ENCODE data around the gene BICRAL.
"Not testable (repeated sequence)": the region's sequence is repeated elsewhere in the genome, so short reads cannot be mapped to it uniquely, and the experiment has no call there.

Gene BICRAL

DNA sequence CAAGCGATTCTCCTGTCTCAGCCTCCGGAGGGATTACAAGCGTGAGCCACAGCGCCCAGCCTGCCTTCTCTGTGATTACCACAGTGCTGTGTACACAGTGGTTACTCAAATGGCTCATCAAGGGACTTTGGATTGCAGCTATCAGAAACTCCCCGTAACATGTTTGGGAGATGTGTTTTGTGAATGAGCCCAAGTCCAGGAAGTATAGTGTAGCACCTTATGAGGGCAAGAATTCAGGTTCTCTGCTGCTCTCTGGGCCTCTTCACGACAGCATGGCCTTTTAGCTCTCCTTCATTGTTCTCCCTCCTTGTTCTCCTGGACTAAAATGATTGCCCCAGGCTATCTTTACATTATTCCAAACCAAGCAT, 63.5 kb downstream of the BICRAL start:
- DNase-seq (ENCODE audit: low read depth), result no peak

- DNase-seq (ENCODE audit: low read depth), result no peak
Measured at GRCh38 chr6:42846505-42846904, 64.7 kb downstream of the BICRAL start.

DNA sequence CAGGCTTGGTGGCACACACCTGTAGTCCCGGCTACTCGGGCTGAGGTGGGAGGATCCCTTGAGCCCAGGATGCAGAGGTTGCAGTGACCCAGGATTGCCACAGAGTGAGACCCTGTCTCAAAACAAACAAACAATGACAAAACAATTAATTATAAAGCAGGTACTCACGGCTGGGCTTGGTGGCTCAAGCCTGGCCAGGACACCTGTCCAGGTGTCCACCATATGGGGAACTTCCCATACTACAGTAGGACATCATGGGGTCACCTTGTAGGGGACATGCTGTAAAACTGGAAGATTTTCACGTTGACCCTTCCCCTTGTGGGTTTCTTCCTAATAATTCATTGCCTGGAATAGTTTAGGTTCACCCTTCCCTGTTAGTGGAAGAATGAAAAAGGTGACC, 66.8 kb downstream of the BICRAL start:
- DNase-seq (ENCODE audit: low read depth), result no peak

DNA sequence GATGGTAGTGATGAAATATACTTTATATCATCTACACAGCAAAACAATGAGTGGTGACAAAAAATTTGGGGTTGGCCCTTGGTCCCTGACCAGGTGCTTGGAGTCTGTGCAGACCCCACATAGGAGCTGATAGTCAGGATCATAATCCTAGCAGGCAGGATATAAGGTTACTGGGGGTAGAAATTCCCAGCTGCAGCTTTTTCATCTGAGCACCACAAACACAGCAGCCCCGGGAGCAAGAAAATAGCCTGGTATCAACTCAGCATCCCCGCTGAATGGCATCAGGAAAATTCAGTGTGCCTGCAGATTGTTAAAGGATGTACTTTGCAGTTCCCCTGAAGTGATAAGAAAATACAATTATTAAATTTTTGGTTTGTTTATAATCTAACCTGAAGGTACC, 69.7 kb downstream of the BICRAL start:
- DNase-seq (ENCODE audit: low read depth), result no peak

DNA sequence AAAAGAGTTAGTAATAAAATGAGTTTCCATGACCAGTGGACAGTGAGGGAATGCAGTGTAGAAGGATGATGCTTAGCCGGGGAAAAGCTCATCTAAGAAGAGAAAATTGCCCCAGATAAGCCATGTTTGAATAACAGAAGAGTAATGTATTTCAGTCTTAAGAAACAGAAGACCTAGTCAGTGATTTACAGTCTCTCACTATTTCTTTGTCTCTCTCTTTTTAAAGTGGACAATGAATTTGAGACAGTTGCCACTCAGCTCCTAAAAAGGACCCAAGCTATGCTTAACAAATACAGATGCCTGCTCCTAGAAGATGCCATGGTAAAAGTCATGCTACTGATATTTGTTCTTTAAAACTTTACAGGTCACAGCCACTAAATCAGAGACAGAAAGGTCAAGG, 78.2 kb downstream of the BICRAL start:
- DNase-seq (ENCODE audit: low read depth), result no peak

- DNase-seq (ENCODE audit: low read depth), result no peak
Measured at GRCh38 chr6:42860481-42860880, 78.6 kb downstream of the BICRAL start.

DNA sequence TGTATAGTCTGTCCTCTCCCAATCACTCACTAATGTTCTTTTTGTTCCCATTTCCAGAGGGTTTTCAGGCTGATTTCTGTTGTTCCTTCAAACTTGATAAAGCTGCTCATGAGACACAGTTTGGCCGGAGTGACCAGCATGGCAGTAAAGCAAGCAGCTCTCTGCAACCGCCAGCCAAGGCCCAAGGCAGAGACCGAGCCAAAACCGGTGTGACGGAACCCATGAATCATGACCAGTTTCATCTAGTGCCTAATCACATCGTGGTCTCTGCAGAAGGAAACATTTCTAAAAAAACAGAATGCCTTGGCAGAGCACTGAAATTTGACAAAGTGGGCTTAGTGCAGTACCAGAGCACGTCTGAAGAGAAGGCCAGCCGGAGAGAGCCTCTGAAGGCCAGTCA, 82.8 kb downstream of the BICRAL start:
- DNase-seq (ENCODE audit: low read depth), result no peak

DNA sequence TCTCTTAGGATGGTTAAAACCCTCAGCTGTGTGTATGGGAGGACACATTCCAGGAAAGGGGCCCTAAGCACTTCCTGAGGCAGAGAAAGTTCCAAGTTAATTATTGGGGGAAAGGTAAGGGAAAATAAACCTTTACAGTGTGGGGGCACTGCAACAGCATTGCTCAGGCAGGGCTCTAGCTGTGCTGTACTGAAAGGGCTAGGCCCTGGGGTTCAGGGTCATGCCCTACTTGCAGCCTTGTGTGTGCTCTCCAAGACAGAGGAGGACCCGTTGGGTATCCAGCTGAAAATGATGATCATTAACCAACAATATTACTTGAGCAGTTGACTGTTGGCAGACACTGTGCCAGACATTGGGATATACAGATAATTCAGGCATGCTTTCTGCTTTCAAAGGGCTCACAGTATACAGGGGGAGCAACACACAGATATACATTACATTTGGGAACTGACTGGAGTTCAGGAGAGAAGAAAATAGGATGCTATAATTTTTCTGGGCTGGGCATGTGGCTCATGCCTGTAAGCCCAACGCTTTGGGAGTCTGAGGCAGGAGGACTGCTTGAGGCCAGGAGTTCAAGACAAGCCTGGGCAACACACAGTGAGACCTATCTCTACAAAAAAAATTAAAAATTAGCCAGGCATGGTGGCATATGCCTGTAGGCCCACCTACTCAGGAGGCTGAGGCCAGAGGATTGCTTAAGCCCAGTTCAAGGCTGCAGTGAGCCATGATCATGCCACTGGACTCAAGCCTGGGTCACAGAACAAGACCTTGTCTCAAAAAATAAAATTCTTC, 88.5 kb downstream of the BICRAL start:
- no peak for DNase-seq (ENCODE audit: low read depth)

- no peak for DNase-seq (ENCODE audit: low read depth)
Measured at GRCh38 chr6:42871711-42872110, 89.9 kb downstream of the BICRAL start.

- DNase-seq (ENCODE audit: low read depth), result no peak
Measured at GRCh38 chr6:42873313-42873712, 91.5 kb downstream of the BICRAL start.

DNA sequence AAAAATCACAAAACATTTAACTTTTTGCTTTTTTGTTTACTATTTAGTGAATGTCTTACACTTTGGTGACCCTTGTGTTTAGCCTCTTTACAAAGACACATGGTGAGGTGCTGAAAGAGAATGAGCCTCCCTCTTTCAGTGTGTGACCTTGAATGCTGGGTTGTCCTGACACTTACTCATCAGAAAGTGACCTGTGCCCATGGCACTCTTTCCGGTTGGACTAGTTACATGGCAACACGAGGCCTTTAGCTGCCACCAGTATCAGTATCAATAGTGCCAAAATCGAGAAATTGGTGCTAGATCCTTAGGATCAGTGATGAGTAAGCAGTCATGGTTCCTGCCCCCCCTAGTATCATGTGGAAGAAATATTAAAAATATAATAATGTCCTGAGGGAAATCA, 95.8 kb downstream of the BICRAL start:
- no peak for DNase-seq (ENCODE audit: low read depth)

- DNase-seq (ENCODE audit: low read depth), result peak; percentile 77
Measured at GRCh38 chr6:42879372-42880239, 97.8 kb downstream of the BICRAL start, which contains the start of gene RPL7L1. TSS of gene RPL7L1 (plus strand) at chr6:42879616. CDS start at chr6:42879911, 295 bp downstream.

GRCh38 chr6:42880240-42880817, 98.5 kb downstream of the BICRAL start:
- not testable (repeated sequence) for DNase-seq (ENCODE audit: low read depth)

DNA sequence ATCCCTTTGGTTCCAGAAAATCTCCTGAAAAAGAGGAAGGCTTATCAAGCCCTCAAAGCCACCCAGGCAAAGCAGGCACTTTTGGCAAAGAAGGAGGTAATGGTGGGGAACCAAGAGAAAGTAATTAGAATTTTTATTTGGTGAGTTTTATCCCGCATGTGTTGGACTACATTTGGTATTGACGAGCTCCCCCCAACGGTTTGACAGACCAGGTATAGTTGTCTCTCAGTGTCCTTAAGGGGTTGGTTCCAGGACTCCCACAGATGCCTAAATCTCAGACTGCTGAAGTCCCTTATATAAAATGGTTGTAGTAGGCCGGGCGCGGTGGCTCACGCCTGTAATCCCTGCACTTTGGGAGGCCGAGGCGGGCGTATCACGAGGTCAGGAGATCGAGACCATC, 99.0 kb downstream of the BICRAL start:
- DNase-seq (ENCODE audit: low read depth), result not testable (repeated sequence)

DNA sequence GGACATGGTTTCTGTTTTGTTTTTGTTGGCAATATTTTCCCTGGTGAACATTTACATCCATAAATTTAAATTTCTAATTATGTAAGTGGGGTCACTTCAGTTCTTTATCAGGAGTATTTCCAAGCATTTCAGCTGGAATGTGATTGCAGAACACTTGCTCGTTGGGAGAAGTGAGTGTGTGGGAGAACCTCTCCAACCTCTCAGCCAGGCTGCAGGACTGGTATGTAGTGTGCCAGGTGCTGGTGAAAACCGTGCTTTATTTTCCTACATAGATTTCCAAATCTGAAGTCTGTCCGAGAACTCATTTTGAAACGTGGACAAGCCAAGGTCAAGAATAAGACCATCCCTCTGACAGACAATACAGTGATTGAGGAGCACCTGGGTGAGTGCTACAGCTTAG, 103.8 kb downstream of the BICRAL start:
- no peak for DNase-seq (ENCODE audit: low read depth)

DNA sequence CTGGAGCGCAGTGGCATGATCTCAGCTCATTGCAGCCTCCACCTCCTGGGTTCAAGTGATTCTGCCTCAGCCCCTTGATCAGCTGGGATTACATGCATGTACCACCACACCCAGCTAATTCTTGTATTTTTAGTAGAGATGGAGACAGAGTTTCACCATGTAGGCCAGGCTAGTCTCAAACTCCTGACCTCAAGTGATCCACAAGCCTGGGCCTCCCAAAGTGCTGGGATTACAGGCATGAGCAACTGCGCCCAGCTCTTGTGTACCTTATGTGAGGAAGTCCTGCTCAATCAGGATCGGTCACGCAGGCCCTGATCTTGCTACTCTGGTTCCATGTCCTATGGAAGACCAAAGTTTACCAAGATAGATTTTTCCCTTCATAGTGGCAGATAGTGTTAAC, 106.3 kb downstream of the BICRAL start:
- not testable (repeated sequence) for DNase-seq (ENCODE audit: low read depth)

GRCh38 chr6:42889815-42890214, 108.0 kb downstream of the BICRAL start:
- no peak for DNase-seq (ENCODE audit: low read depth)

DNA sequence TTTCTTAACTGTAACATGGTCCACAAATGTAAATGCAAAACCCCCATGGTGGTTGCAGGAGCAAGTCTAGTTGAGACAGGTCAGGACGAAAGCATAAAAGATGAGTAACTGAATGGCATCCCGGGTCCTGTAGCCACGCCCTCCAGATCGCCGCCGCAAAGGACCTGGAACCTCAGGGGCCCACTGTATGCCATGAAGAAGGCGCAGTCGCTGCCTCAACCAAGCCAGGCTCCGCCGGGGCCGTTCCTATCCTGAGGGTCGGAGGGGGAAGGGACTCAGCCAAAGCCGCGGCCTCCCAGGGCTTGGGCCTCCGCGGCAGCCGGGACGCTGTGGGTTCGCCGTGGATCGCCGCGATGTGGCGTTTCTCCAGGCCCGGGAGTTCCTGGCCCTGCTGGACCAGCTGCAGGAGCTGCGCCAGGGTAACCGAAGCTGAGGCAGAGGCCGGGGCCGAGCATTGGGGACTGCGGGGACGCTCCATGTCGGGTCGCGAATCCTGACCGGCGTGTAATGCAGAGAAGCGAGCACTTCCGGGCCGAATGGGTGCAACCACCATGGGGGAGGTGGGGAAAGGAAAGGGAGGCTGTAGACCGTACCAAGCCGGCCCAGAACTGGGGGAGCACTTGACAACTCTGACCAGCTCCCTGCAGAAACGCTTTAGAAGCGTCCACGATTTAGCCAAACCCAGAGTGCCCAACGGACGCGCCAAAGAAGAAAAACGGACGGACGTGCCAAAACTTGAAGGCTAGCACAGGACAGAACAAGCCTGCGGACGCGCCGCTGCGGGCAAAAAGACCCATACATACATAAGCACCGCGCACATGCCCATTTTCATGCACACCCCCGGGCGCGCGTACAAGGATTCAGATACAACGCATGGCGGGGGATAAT, 108.7 kb downstream of the BICRAL start:
- peak; percentile 86 for DNase-seq (ENCODE audit: low read depth)

DNA sequence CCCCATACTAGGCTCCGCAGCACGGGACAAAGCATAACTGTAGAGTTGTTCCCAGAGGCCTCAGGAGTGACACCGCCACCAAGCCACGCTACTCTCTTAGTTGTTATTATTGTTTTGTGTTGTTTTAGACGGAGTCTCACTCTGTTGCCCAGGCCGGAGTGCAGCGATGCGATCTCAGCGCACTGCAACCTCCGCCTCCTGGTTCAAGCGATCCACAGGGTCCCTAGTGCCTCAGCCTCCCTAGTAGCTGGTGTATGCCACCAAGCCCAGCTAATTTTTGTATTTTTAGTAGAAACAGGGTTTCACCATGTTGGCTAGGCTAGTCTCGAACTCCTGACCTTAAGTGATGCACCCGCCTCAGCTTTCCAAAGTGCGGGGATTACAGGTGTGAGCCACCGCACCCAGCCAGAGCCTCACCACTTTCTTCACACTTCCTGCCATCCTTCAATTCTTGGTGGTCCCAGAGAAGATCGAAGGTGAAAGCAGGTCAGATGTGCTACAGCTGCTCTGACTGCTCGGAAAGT, 109.4 kb downstream of the BICRAL start:
- DNase-seq (ENCODE audit: low read depth), result no peak

- not testable (repeated sequence) for DNase-seq (ENCODE audit: low read depth)
Measured at GRCh38 chr6:42894041-42894828, 112.4 kb downstream of the BICRAL start.
